Hepatocyte (in vitro differentiated cells): ENCODE measurements around the gene PLEKHA8. TPM values are rescaled to one million over a fixed set of nuclear protein-coding genes. Genes with fewer than 3 reads are reported as not detected.

Experiments
- DNase-seq: peaks from one replicate; pipeline ENCODE4 v3.0.0-alpha.2; 2016; ENCODE audit warnings: low spot score
- H2AFZ ChIP-seq: fragments of 200-600 bp; sonication (generic); 2 replicates; pipeline ENCODE4 v1.6.0; 2016; ENCODE audit warnings: antibody characterized with exemption, mild to moderate bottlenecking
- H3K27ac ChIP-seq: fragments of 200-600 bp; sonication (generic); 2 replicates; pipeline ENCODE4 v1.5.1; 2016; ENCODE audit warnings: mild to moderate bottlenecking
- H3K27me3 ChIP-seq: fragments of 200-600 bp; sonication (generic); 2 replicates; pipeline ENCODE4 v1.6.1; 2016
- H3K36me3 ChIP-seq: fragments of 200-600 bp; sonication (generic); replicated peaks from 2 replicates; pipeline ENCODE4 v1.5.1; 2016; ENCODE audit warnings: low read depth; ENCODE audit not compliant: insufficient read depth
- H3K4me1 ChIP-seq: fragments of 200-600 bp; sonication (generic); 2 replicates; pipeline ENCODE4 v1.5.1; 2016; ENCODE audit warnings: mild to moderate bottlenecking, moderate library complexity; ENCODE audit not compliant: insufficient read depth
- H3K4me2 ChIP-seq: fragments of 200-600 bp; sonication (generic); 2 replicates; pipeline ENCODE4 v1.6.0; 2016
- H3K4me3 ChIP-seq: fragments of 200-600 bp; sonication (generic); 2 replicates; pipeline ENCODE4 v1.5.1; 2016; ENCODE audit warnings: mild to moderate bottlenecking
- H3K79me2 ChIP-seq: fragments of 200-600 bp; sonication (generic); 2 replicates; pipeline ENCODE4 v1.6.0; 2017; ENCODE audit warnings: mild to moderate bottlenecking
- H3K9me2 ChIP-seq: fragments of 200-600 bp; sonication (generic); replicated peaks from 2 replicates; pipeline ENCODE4 v1.6.0; 2017; ENCODE audit warnings: mild to moderate bottlenecking; ENCODE audit not compliant: insufficient read depth
- H3K9me3 ChIP-seq: fragments of 200-600 bp; sonication (generic); 2 replicates; pipeline ENCODE4 v1.5.1; 2016; ENCODE audit warnings: low read depth, mild to moderate bottlenecking
- H4K20me1 ChIP-seq: fragments of 200-600 bp; sonication (generic); 2 replicates; pipeline ENCODE4 v1.6.0; 2016; ENCODE audit warnings: mild to moderate bottlenecking; ENCODE audit not compliant: insufficient read depth, poor library complexity, severe bottlenecking
- EZH2 ChIP-seq: fragments of 200-600 bp; sonication (generic); IDR thresholded peaks from 2 replicates; pipeline ENCODE4 v1.6.1; 2016; ENCODE audit warnings: antibody characterized with exemption, mild to moderate bottlenecking, borderline replicate concordance
- EZH2phosphoT487 ChIP-seq: fragments of 200-600 bp; sonication (generic); IDR thresholded peaks from one replicate; pipeline ENCODE4 v1.6.1; 2018; ENCODE audit warnings: antibody characterized with exemption, mild to moderate bottlenecking, low read depth, moderate library complexity; ENCODE audit not compliant: unreplicated experiment, severe bottlenecking
- WGBS: methylation state at CpG from one replicate; pipeline ENCODE4 v1.1.6; 2016; ENCODE audit warnings: low lambda C conversion rate; ENCODE audit errors: missing lambda C conversion rate; 5-methylcytosine and 5-hydroxymethylcytosine counted together
- polyA plus RNA-seq: library from polyadenylated mRNA; unstranded; fragments of >200 nt; fragmentation: Nextera tagmentation; extraction: Ambion mirVana; gene quantifications from 2 replicates; pipeline ENCODE4 v1.2.1, GENCODE V29; 2016
- total RNA-seq: library from RNA; depleted of rRNA; stranded (reverse); fragments of >200 nt; gene quantifications from 2 replicates; pipeline ENCODE4 v1.2.3, GENCODE V29; 2014
- TF ChIP-seq, protein P1 (sequence below): fragments of 200-600 bp; sonication (generic); IDR thresholded peaks from 2 replicates; pipeline ENCODE4 v1.5.1; 2016; ENCODE audit warnings: antibody characterized with exemption, mild to moderate bottlenecking; ENCODE audit not compliant: poor library complexity

The PLEKHA8 gene
- total and polyA plus RNA-seq, 2 experiments from 2014 or later = 8.7 to 17.9 TPM

- no peaks in the 10 kb centered on the region for H3K79me2 ChIP-seq
Measured at GRCh38 chr7:30175636-30176147, 147.5 kb downstream of the PLEKHA8 start.

GRCh38 chr7:30176463-30177109 is 148.4 kb downstream of the PLEKHA8 start:
- H2AFZ ChIP-seq = no peak overlapping the region
- no peaks in the 10 kb centered on the region for H4K20me1 ChIP-seq
- TF ChIP-seq EZH2 (no peak), EZH2phosphoT487 (no peak)
- TF ChIP-seq, protein P1, sequence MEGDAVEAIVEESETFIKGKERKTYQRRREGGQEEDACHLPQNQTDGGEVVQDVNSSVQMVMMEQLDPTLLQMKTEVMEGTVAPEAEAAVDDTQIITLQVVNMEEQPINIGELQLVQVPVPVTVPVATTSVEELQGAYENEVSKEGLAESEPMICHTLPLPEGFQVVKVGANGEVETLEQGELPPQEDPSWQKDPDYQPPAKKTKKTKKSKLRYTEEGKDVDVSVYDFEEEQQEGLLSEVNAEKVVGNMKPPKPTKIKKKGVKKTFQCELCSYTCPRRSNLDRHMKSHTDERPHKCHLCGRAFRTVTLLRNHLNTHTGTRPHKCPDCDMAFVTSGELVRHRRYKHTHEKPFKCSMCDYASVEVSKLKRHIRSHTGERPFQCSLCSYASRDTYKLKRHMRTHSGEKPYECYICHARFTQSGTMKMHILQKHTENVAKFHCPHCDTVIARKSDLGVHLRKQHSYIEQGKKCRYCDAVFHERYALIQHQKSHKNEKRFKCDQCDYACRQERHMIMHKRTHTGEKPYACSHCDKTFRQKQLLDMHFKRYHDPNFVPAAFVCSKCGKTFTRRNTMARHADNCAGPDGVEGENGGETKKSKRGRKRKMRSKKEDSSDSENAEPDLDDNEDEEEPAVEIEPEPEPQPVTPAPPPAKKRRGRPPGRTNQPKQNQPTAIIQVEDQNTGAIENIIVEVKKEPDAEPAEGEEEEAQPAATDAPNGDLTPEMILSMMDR = no peak
- H3K27me3 ChIP-seq = no peaks in the 10 kb centered on the region
- H3K4me3 ChIP-seq = no peak overlapping the region
- H3K27ac ChIP-seq = no peak overlapping the region
- 74% methylated on average over 6 of the region's 6 CpGs for WGBS
- no peaks in the 10 kb centered on the region for H3K4me1 ChIP-seq
- no peaks in the 10 kb centered on the region for H3K36me3 ChIP-seq
- no peaks in the 10 kb centered on the region for H3K9me2 ChIP-seq
- no peaks in the 10 kb centered on the region for H3K79me2 ChIP-seq
- no peaks in the 10 kb centered on the region for H3K9me3 ChIP-seq
- no peak overlapping the region for H3K4me2 ChIP-seq
- no peak for DNase-seq

More at GRCh38 chr7:30175636-30176147, 147.5 kb downstream of the PLEKHA8 start:
- H3K4me1 ChIP-seq = no peaks in the 10 kb centered on the region
- DNase-seq = no peak
- TF ChIP-seq, protein P1 = no peak
- TF ChIP-seq EZH2phosphoT487 (no peak), EZH2 (no peak)
- no peaks in the 10 kb centered on the region for H3K27me3 ChIP-seq
- H4K20me1 ChIP-seq = no peaks in the 10 kb centered on the region
- peak overlapping the region; percentile 14 for H3K27ac ChIP-seq
- no peaks in the 10 kb centered on the region for H3K9me2 ChIP-seq
- WGBS = 71% methylated on average over 7 of the region's 7 CpGs
- no peak overlapping the region for H3K4me3 ChIP-seq
- H3K9me3 ChIP-seq = no peaks in the 10 kb centered on the region
- H2AFZ ChIP-seq = no peak overlapping the region
- H3K36me3 ChIP-seq = no peaks in the 10 kb centered on the region
- H3K4me2 ChIP-seq = peak overlapping the region; percentile 26

DNA sequence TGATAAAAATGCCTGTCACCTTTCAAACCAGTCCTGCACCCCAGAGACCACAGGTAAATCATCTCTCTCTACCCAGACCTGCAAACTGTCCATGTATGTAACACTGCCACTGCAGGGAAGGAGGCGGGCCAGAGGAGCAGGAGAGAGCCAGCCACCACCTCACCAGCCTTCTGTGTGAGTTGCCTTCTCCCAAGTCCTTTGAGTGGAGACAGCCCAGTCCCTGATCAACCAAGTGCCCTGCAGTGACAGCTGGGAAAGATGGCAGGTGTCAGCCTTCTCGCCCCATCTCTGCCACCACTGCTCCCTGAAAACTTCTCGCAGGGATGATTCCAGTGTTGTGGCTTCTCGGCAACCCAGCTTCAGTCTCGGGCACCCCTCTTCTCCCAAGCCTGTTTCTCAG is 149.0 kb downstream of the PLEKHA8 start:
- no peak overlapping the region for H2AFZ ChIP-seq
- no peak for TF ChIP-seq EZH2phosphoT487
- no peaks in the 10 kb centered on the region for H3K79me2 ChIP-seq
- H3K4me3 ChIP-seq = no peak overlapping the region
- H3K36me3 ChIP-seq = no peaks in the 10 kb centered on the region
- DNase-seq = no peak
- H3K9me2 ChIP-seq = no peaks in the 10 kb centered on the region
- H3K27ac ChIP-seq = no peak overlapping the region
- H3K9me3 ChIP-seq = no peaks in the 10 kb centered on the region
- H3K4me1 ChIP-seq = no peaks in the 10 kb centered on the region
- H3K27me3 ChIP-seq = no peaks in the 10 kb centered on the region
- no peak overlapping the region for H3K4me2 ChIP-seq
- WGBS = 97% methylated on average over 5 of the region's 5 CpGs
- no peaks in the 10 kb centered on the region for H4K20me1 ChIP-seq

DNA sequence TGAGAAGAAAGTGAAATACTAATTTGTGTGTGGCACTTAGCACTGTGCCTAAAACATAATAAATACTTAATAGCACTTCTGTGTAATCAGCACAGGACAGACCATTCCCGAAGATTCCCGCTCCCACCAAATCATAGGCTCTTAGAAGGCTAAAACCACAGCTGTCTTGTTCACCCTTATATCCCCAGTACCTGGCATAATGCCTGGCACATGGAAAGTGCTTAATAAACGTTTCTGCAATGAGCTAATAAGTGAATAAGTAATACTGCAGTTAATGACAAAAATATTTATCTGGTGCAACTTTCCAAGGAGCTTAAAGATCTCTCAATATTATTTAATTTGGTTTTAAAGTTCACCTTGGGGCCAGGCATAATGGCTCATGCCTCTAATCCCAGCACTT is 149.8 kb downstream of the PLEKHA8 start:
- H4K20me1 ChIP-seq = no peaks in the 10 kb centered on the region
- H3K4me1 ChIP-seq = no peaks in the 10 kb centered on the region
- H3K36me3 ChIP-seq = no peaks in the 10 kb centered on the region
- no peak overlapping the region for H2AFZ ChIP-seq
- H3K79me2 ChIP-seq = no peaks in the 10 kb centered on the region
- H3K9me3 ChIP-seq = no peaks in the 10 kb centered on the region
- H3K27ac ChIP-seq = no peak overlapping the region
- DNase-seq = no peak
- TF ChIP-seq EZH2 = no peak
- TF ChIP-seq, protein P1 = no peak
- TF ChIP-seq EZH2phosphoT487 = no peak
- no peaks in the 10 kb centered on the region for H3K27me3 ChIP-seq
- 73% methylated on average over 3 of the region's 3 CpGs for WGBS
- H3K4me3 ChIP-seq = no peak overlapping the region
- no peaks in the 10 kb centered on the region for H3K9me2 ChIP-seq
- no peak overlapping the region for H3K4me2 ChIP-seq
